ENCODE results near the gene MED6.

The MED6 gene, protein sequence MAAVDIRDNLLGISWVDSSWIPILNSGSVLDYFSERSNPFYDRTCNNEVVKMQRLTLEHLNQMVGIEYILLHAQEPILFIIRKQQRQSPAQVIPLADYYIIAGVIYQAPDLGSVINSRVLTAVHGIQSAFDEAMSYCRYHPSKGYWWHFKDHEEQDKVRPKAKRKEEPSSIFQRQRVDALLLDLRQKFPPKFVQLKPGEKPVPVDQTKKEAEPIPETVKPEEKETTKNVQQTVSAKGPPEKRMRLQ
- total RNA-seq = 24.0 to 29.9 (median 24.4) reads per million in 3 donors

DNA sequence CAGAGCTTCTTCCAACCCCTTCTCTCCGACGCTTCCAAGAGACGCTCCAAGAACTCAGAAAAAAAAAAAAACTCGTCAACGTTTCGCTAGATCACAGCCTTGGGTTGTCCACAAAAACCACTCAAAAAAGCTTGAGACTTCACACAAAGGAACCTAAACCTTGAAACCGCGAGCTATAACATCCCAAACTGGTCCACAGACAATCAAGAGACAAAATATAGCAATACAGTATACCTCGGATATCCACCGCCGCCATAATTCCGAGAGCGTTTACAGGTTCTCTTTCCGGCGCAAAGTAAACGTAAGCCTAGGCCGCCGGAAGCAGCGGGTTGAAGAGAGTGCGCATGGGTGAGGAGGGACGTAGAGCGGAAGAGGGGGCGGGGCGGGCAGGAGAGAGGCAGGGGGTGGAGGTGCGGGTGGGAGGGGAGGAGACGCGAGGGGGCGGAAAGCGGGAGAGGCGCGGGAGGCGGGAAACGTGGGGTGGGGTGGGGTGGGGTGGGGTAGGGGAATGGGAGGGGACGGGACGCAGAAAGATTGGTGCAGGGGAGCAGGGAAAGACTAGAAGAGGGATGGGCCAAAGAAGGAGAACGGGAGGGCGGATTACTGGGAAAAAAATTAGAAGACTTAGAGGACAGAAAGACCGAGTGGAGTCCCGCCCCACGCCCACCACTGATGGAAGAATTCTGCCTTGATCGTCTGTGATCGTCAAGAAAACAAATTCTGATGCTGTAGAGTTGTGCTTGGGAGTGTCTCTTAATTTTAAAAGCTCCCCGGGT, at the start of gene MED6:
Gene MED6 (minus strand): TSS at position 274 of the 776 bp plus-strand sequence. CDS start 18 bp downstream, at position 256.
- Histone ChIP-seq H3K36me3 (ENCODE audit: control insufficient read depth, insufficient read depth, low read length) (peaks cover 11% of the 10 kb centered on the region), H3K27ac (ENCODE audit: insufficient read depth, low read length, poor library complexity, severe bottlenecking) (peak within 1 kb of the TSS; percentile 86), H3K9me3 (ENCODE audit: control insufficient read depth, low read length) (no peaks in the 10 kb centered on the region), H3K4me1 (ENCODE audit: control insufficient read depth, insufficient read depth, low read length, poor library complexity, severe bottlenecking) (peaks cover 9% of the 10 kb centered on the region), H3K4me3 (ENCODE audit: insufficient read depth, low read depth, low read length, poor library complexity, severe bottlenecking) (peak within 1 kb of the TSS; percentile 91), H3K27me3 (replicated peaks; ENCODE audit: control insufficient read depth, insufficient read depth, low read length, poor library complexity, severe bottlenecking) (peaks cover 3% of the 10 kb centered on the region)
- DNase-seq = peak; percentile 80 to 86 (median 84)

- Histone ChIP-seq H3K4me1 (ENCODE audit: control insufficient read depth, insufficient read depth, low read length, poor library complexity, severe bottlenecking) (peaks cover 57% of the 10 kb centered on the region), H3K36me3 (ENCODE audit: control insufficient read depth, insufficient read depth, low read length) (no peaks in the 10 kb centered on the region), H3K27me3 (replicated peaks; ENCODE audit: control insufficient read depth, insufficient read depth, low read length, poor library complexity, severe bottlenecking) (no peaks in the 10 kb centered on the region), H3K4me3 (ENCODE audit: insufficient read depth, low read depth, low read length, poor library complexity, severe bottlenecking) (no peak overlapping the region), H3K27ac (ENCODE audit: insufficient read depth, low read length, poor library complexity, severe bottlenecking) (no peak overlapping the region), H3K9me3 (ENCODE audit: control insufficient read depth, low read length) (no peaks in the 10 kb centered on the region)
- DNase-seq = no peak
Observed at GRCh38 chr14:70649803-70650202, 49.3 kb upstream of the MED6 start.

- Histone ChIP-seq H3K27ac (ENCODE audit: insufficient read depth, low read length, poor library complexity, severe bottlenecking) (no peak overlapping the region), H3K4me3 (ENCODE audit: insufficient read depth, low read depth, low read length, poor library complexity, severe bottlenecking) (no peak overlapping the region), H3K27me3 (replicated peaks; ENCODE audit: control insufficient read depth, insufficient read depth, low read length, poor library complexity, severe bottlenecking) (no peaks in the 10 kb centered on the region), H3K4me1 (ENCODE audit: control insufficient read depth, insufficient read depth, low read length, poor library complexity, severe bottlenecking) (peaks cover 43% of the 10 kb centered on the region), H3K36me3 (ENCODE audit: control insufficient read depth, insufficient read depth, low read length) (no peaks in the 10 kb centered on the region), H3K9me3 (ENCODE audit: control insufficient read depth, low read length) (no peaks in the 10 kb centered on the region)
- no peak for DNase-seq
Observed at GRCh38 chr14:70648346-70648745, 47.9 kb upstream of the MED6 start.

DNA sequence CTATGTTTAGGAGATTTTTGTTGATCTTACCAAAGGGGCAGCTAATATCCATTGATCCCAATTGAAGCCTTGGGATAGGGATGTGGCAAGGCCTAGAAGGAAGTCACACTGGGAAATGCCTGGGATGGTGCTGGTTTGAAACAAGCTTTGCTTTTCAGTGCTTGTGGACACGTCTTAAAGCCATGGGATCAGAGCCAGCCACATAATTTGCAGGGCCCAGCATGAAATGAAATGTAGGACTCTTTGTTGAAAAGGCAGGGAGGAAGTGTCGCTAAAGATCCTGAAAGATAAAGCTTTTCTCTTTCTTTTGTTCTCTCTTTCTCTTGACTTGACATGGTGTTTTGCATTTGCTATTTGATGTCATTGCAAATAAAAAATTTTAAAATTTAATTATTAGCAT, 46.2 kb upstream of the MED6 start:
- no peaks in the 10 kb centered on the region for H3K36me3 ChIP-seq (ENCODE audit: control insufficient read depth, insufficient read depth, low read length)
- no peaks in the 10 kb centered on the region for H3K9me3 ChIP-seq (ENCODE audit: control insufficient read depth, low read length)
- no peak overlapping the region for H3K4me3 ChIP-seq (ENCODE audit: insufficient read depth, low read depth, low read length, poor library complexity, severe bottlenecking)
- peak overlapping the region; percentile 29 for H3K27ac ChIP-seq (ENCODE audit: insufficient read depth, low read length, poor library complexity, severe bottlenecking)
- H3K4me1 ChIP-seq (ENCODE audit: control insufficient read depth, insufficient read depth, low read length, poor library complexity, severe bottlenecking) = peaks cover 28% of the 10 kb centered on the region
- no peaks in the 10 kb centered on the region for H3K27me3 ChIP-seq (replicated peaks; ENCODE audit: control insufficient read depth, insufficient read depth, low read length, poor library complexity, severe bottlenecking)
- no peak for DNase-seq

DNA sequence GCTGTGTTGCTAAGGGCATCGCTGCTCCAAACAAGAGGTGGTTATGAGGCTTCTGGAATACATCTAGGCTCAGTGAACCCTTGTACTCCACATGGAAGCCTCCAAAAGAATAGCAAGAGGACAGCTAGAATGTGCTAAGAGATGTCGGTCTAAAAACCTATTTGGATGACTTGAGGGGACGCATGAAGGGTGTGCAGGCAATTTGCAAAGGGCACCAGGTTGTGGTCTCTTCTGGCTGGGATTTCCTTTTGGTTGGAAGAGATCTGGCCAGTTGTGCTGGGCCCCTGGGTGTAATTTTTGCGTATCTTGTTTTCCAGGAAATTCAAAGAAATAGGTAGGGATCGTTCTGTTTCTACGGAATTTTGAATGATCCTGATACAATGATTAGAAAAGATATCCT, 45.4 kb upstream of the MED6 start:
- H3K27ac ChIP-seq (ENCODE audit: insufficient read depth, low read length, poor library complexity, severe bottlenecking) = peak overlapping the region; percentile 29
- H3K9me3 ChIP-seq (ENCODE audit: control insufficient read depth, low read length) = no peaks in the 10 kb centered on the region
- H3K4me3 ChIP-seq (ENCODE audit: insufficient read depth, low read depth, low read length, poor library complexity, severe bottlenecking) = no peak overlapping the region

DNA sequence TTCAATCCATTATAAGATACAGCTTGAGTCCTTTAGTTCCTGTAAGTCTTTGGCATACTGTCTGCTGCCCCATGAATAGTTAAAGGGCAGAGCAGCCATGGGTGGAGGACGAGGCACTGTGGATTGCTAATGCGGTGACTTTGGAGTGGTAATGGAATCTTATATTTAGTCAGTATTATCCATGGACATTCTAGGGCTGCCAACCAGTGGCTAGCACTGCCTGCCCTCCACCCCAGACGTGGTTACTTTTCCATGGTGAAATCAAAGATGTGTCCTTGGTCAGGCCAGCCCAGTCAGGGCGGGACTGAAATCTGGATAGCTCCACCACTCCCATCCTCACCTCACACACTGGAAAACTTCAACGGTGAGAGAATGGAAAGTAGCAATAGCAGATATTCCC, 43.5 kb upstream of the MED6 start:
- Histone ChIP-seq H3K9me3 (ENCODE audit: control insufficient read depth, low read length) (no peaks in the 10 kb centered on the region), H3K27ac (ENCODE audit: insufficient read depth, low read length, poor library complexity, severe bottlenecking) (peak overlapping the region; percentile 78), H3K27me3 (replicated peaks; ENCODE audit: control insufficient read depth, insufficient read depth, low read length, poor library complexity, severe bottlenecking) (no peaks in the 10 kb centered on the region), H3K4me1 (ENCODE audit: control insufficient read depth, insufficient read depth, low read length, poor library complexity, severe bottlenecking) (peaks cover 34% of the 10 kb centered on the region), H3K4me3 (ENCODE audit: insufficient read depth, low read depth, low read length, poor library complexity, severe bottlenecking) (peak overlapping the region; percentile 90), H3K36me3 (ENCODE audit: control insufficient read depth, insufficient read depth, low read length) (no peaks in the 10 kb centered on the region)
- no peak for DNase-seq

More for the DNA sequence above, 45.4 kb upstream of the MED6 start:
- no peaks in the 10 kb centered on the region for H3K27me3 ChIP-seq (replicated peaks; ENCODE audit: control insufficient read depth, insufficient read depth, low read length, poor library complexity, severe bottlenecking)
- H3K4me1 ChIP-seq (ENCODE audit: control insufficient read depth, insufficient read depth, low read length, poor library complexity, severe bottlenecking) = peaks cover 28% of the 10 kb centered on the region
- no peak for DNase-seq
- H3K36me3 ChIP-seq (ENCODE audit: control insufficient read depth, insufficient read depth, low read length) = no peaks in the 10 kb centered on the region

DNA sequence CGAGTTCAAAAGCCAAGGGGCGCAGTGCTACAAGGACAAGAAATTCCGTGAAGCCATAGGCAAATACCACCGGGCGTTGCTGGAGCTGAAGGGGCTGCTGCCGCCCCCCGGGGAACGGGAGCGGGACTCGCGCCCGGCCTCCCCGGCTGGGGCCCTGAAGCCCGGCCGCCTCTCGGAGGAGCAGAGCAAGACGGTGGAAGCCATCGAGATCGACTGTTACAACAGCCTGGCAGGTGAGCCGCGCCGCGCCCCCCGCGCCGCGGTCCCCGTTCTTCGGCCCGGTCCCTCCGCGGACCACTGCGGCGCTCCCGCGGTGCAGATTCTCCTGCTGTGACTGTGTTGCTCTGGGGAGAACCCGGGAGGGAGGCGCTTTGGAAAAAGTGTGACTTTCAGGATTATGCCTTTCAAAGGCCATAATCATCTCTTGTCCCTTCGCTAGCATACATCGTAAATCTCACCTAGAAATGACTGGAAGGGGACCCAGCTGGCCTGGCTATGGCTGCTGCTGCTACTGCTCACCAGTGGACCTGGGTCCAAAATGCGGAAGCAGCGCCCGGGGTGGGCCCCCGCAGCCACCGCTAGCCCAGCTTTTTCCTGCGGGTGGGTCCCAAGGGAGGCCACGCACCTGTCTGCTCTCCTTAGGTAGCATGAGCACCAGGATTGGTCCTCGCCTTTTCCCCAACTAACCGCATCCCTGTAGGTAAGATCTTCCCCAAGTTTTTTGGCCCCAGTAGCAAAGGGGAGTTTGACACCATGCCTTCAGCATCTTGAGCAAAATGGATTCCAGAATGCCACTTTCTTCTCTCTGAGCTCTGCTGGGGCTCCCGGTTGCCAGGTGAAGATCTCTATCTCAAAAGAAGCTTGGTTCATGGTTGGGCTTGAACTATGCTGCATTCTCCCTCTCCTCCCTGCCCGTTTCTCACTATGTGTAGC, 42.1 kb upstream of the MED6 start:
- DNase-seq = peak in 1 of 3 donors; percentile 9
- Histone ChIP-seq H3K4me1 (ENCODE audit: control insufficient read depth, insufficient read depth, low read length, poor library complexity, severe bottlenecking) (peaks cover 32% of the 10 kb centered on the region), H3K27me3 (replicated peaks; ENCODE audit: control insufficient read depth, insufficient read depth, low read length, poor library complexity, severe bottlenecking) (no peaks in the 10 kb centered on the region), H3K27ac (ENCODE audit: insufficient read depth, low read length, poor library complexity, severe bottlenecking) (peak overlapping the region; percentile 78), H3K9me3 (ENCODE audit: control insufficient read depth, low read length) (no peaks in the 10 kb centered on the region), H3K36me3 (ENCODE audit: control insufficient read depth, insufficient read depth, low read length) (no peaks in the 10 kb centered on the region), H3K4me3 (ENCODE audit: insufficient read depth, low read depth, low read length, poor library complexity, severe bottlenecking) (peak overlapping the region; percentile 90)

- H3K27me3 ChIP-seq (replicated peaks; ENCODE audit: control insufficient read depth, insufficient read depth, low read length, poor library complexity, severe bottlenecking) = no peaks in the 10 kb centered on the region
- peak; percentile 9 to 31 (median 25) for DNase-seq
- no peaks in the 10 kb centered on the region for H3K36me3 ChIP-seq (ENCODE audit: control insufficient read depth, insufficient read depth, low read length)
- H3K4me1 ChIP-seq (ENCODE audit: control insufficient read depth, insufficient read depth, low read length, poor library complexity, severe bottlenecking) = peaks cover 23% of the 10 kb centered on the region
- H3K4me3 ChIP-seq (ENCODE audit: insufficient read depth, low read depth, low read length, poor library complexity, severe bottlenecking) = peak within 1 kb of the TSS; percentile 90
- H3K9me3 ChIP-seq (ENCODE audit: control insufficient read depth, low read length) = no peaks in the 10 kb centered on the region
- H3K27ac ChIP-seq (ENCODE audit: insufficient read depth, low read length, poor library complexity, severe bottlenecking) = peak within 1 kb of the TSS; percentile 78
Observed at GRCh38 chr14:70641548-70642302, 41.3 kb upstream of the MED6 start, which contains the start of gene TTC9. Gene TTC9, plus strand, starts transcription at chr14:70641916. Its CDS starts 214 bp downstream, at chr14:70642130.

GRCh38 chr14:70640938-70641547, 40.6 kb upstream of the MED6 start:
- H3K27me3 ChIP-seq (replicated peaks; ENCODE audit: control insufficient read depth, insufficient read depth, low read length, poor library complexity, severe bottlenecking) = no peaks in the 10 kb centered on the region
- no peaks in the 10 kb centered on the region for H3K9me3 ChIP-seq (ENCODE audit: control insufficient read depth, low read length)

More at GRCh38 chr14:70640938-70641547, 40.6 kb upstream of the MED6 start:
- Histone ChIP-seq H3K4me1 (ENCODE audit: control insufficient read depth, insufficient read depth, low read length, poor library complexity, severe bottlenecking) (peaks cover 17% of the 10 kb centered on the region), H3K27ac (ENCODE audit: insufficient read depth, low read length, poor library complexity, severe bottlenecking) (peak overlapping the region; percentile 60), H3K4me3 (ENCODE audit: insufficient read depth, low read depth, low read length, poor library complexity, severe bottlenecking) (peak overlapping the region; percentile 61), H3K36me3 (ENCODE audit: control insufficient read depth, insufficient read depth, low read length) (no peaks in the 10 kb centered on the region)
- peak; percentile 29 to 49 (median 32) for DNase-seq
